Neuronal stem cell (in vitro differentiated cells): ENCODE measurements around the gene MX1.

Source experiments
- DNase-seq: peaks from one replicate; pipeline ENCODE4 v3.0.0-alpha.2; 2013; ENCODE audit warnings: low spot score
- H2AFZ ChIP-seq: one replicate; pipeline ENCODE4 v1.6.1; 2013; ENCODE audit warnings: mild to moderate bottlenecking, low read length, inconsistent platforms
- H2AK5ac ChIP-seq: 2 replicates; pipeline ENCODE4 v1.6.1; 2013; ENCODE audit warnings: low read depth, mild to moderate bottlenecking, inconsistent platforms, low read length, moderate library complexity, mixed read lengths
- H2BK120ac ChIP-seq: 2 replicates; pipeline ENCODE4 v1.6.1; 2013; ENCODE audit warnings: low read depth, mild to moderate bottlenecking, inconsistent platforms, low read length, moderate library complexity, mixed read lengths
- H2BK12ac ChIP-seq: one replicate; pipeline ENCODE4 v1.6.1; 2013; ENCODE audit warnings: low read length, inconsistent platforms
- H2BK15ac ChIP-seq: 2 replicates; pipeline ENCODE4 v1.6.1; 2013; ENCODE audit warnings: mild to moderate bottlenecking, low read length, inconsistent platforms, mixed read lengths
- H2BK5ac ChIP-seq: one replicate; pipeline ENCODE4 v1.6.1; 2013; ENCODE audit warnings: inconsistent platforms, mild to moderate bottlenecking, low read length, moderate library complexity
- H3K14ac ChIP-seq: one replicate; pipeline ENCODE4 v1.6.1; 2013; ENCODE audit warnings: low read length, inconsistent platforms
- H3K18ac ChIP-seq: 2 replicates; pipeline ENCODE4 v1.6.1; 2013; ENCODE audit warnings: low read length, inconsistent platforms
- H3K23ac ChIP-seq: 2 replicates; pipeline ENCODE4 v1.6.1; 2013; ENCODE audit warnings: low read depth, mild to moderate bottlenecking, mixed read lengths, low read length, inconsistent platforms; ENCODE audit not compliant: poor library complexity
- H3K27ac ChIP-seq: replicated peaks from 3 replicates; pipeline ENCODE4 v1.5.1; 2013; ENCODE audit warnings: low read length, inconsistent platforms
- H3K27me3 ChIP-seq, 3 experiments: 2 replicates each; pipeline ENCODE4 v1.6.1; 2013; ENCODE audit warnings: low read length in 3 of 3, mild to moderate bottlenecking in 2 of 3, inconsistent platforms in 1 of 3, low read depth in 1 of 3, mixed read lengths in 1 of 3, moderate library complexity in 1 of 3; ENCODE audit not compliant: control insufficient read depth in 3 of 3, insufficient read depth in 3 of 3
- H3K36me3 ChIP-seq, 2 donors: replicated peaks in 1 of 2; 2 replicates each; pipeline ENCODE4 v1.6.1; 2013; ENCODE audit warnings: low read length in 2 of 2; ENCODE audit not compliant: control insufficient read depth in 2 of 2, insufficient read depth in 2 of 2
- H3K4ac ChIP-seq: 2 replicates; pipeline ENCODE4 v1.6.1; 2013; ENCODE audit warnings: inconsistent platforms, mild to moderate bottlenecking, low read length, moderate library complexity
- H3K4me1 ChIP-seq, 2 donors: 1 replicate in 1 of 2; 2 replicates in 1 of 2; pipeline ENCODE4 v1.6.1; 2013; ENCODE audit warnings: low read length in 2 of 2, low read depth in 1 of 2; ENCODE audit not compliant: control insufficient read depth in 2 of 2, insufficient read depth in 1 of 2
- H3K4me2 ChIP-seq: one replicate; pipeline ENCODE4 v1.6.1; 2013; ENCODE audit warnings: mild to moderate bottlenecking, low read length, inconsistent platforms; ENCODE audit not compliant: insufficient read depth, poor library complexity, severe bottlenecking
- H3K4me3 ChIP-seq, 2 donors: 2 replicates each; pipeline ENCODE4 v1.5.1; 2013; ENCODE audit warnings: low read length in 2 of 2, mild to moderate bottlenecking in 2 of 2, inconsistent platforms in 1 of 2, moderate library complexity in 1 of 2
- H3K79me1 ChIP-seq: one replicate; pipeline ENCODE4 v1.6.1; 2013; ENCODE audit warnings: low read depth, mild to moderate bottlenecking, inconsistent platforms, low read length, moderate library complexity
- H3K9ac ChIP-seq: one replicate; pipeline ENCODE4 v1.6.1; 2013; ENCODE audit warnings: mild to moderate bottlenecking, low read depth, low read length, inconsistent platforms; ENCODE audit not compliant: poor library complexity
- H3K9me3 ChIP-seq, 2 donors: replicated peaks in 1 of 2; 2 replicates each; pipeline versions ENCODE3 to v1.6.1; 2013; ENCODE audit warnings: low read length in 2 of 2, mild to moderate bottlenecking in 2 of 2, inconsistent platforms in 1 of 2, low read depth in 1 of 2, mixed read lengths in 1 of 2, moderate library complexity in 1 of 2; ENCODE audit not compliant: control insufficient read depth in 2 of 2, insufficient read depth in 1 of 2
- H4K8ac ChIP-seq: one replicate; pipeline ENCODE4 v1.6.1; 2013; ENCODE audit warnings: low read depth, mild to moderate bottlenecking, inconsistent platforms, low read length, moderate library complexity
- H4K91ac ChIP-seq: one replicate; pipeline ENCODE4 v1.6.1; 2013; ENCODE audit warnings: low read length, low read depth, mild to moderate bottlenecking, inconsistent platforms; ENCODE audit not compliant: poor library complexity
- WGBS, 2 donors: extraction: QIAGEN DNeasy Blood & Tissue Kit; methylation state at CpG; one replicate each; pipeline ENCODE4 v1.1.7; 2013; ENCODE audit warnings: missing lambda C conversion rate in 2 of 2, mixed read lengths in 1 of 2; ENCODE audit not compliant: insufficient read length in 2 of 2, insufficient replicate concordance in 1 of 2; ENCODE audit errors: extremely low coverage in 2 of 2; 5-methylcytosine and 5-hydroxymethylcytosine counted together

Gene MX1

DNA sequence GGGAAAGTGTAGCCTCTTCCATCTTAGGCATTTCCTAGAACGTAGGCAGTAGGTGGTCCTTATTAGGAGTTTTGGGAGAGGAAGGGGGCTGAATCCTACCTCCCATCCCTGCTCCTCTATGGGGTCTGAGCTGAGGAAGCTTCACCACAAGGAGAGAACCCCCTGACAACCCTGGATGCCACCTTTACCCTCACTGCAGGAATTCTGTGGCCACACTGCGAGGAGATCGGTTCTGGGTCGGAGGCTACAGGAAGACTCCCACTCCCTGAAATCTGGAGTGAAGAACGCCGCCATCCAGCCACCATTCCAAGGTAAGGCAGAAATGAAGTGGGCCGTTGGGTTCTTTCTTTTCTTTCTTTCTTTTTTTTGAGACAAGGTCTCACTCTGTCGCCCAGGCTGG, 1.5 kb downstream of the MX1 start:
- Histone ChIP-seq H2BK120ac (no peak overlapping the region), H3K4ac (no peak overlapping the region), H4K91ac (no peak overlapping the region), H2BK15ac (no peak overlapping the region), H3K27ac (no peak overlapping the region), H2BK12ac (no peak overlapping the region), H3K27me3 (peaks cover 2 to 21% (median 20%) of the 10 kb centered on the region in 3 experiments), H3K9ac (no peak overlapping the region), H3K14ac (no peak overlapping the region), H3K9me3 (peaks cover 0 to 2% of the 10 kb centered on the region in 2 donors), H3K79me1 (peaks cover 1% of the 10 kb centered on the region), H3K18ac (no peak overlapping the region), H3K36me3 (no peaks in the 10 kb centered on the region), H2AK5ac (no peak overlapping the region), H3K4me3 (no peak overlapping the region), H2BK5ac (no peak overlapping the region), H2AFZ (no peak overlapping the region), H3K4me2 (no peak overlapping the region), H4K8ac (no peak overlapping the region), H3K23ac (no peak overlapping the region), H3K4me1 (peaks cover 0 to 5% of the 10 kb centered on the region in 2 donors)
- DNase-seq, result no peak
- WGBS, 2 donors, result no CpG with 5 or more reads among the region's 8 CpGs

DNA sequence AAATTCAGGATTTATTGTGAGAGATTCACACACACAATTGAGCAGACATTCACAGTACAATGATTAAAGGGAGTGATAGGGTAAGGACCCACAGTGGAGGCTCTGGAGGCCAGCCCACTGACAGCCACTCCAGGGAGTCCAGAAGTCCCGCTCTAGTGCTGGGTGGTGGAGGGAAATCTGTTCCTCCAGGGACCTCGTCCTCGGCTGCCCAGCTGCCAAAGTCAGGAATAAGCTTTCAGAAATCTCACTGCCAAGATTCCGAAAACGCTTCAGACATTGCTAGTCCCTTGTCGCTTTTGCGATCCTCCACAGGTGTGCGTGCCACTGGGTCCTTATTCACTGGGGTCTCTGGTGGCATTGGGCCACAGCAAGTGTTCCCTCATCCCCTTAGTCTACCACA, 2.3 kb downstream of the MX1 start:
- Histone ChIP-seq H3K9me3 (peaks cover 0 to 2% of the 10 kb centered on the region in 2 donors), H3K4ac (no peak overlapping the region), H2BK15ac (no peak overlapping the region), H2BK5ac (no peak overlapping the region), H3K36me3 (no peaks in the 10 kb centered on the region), H4K8ac (no peak overlapping the region), H3K18ac (no peak overlapping the region), H3K4me2 (no peak overlapping the region), H3K14ac (no peak overlapping the region), H2BK12ac (no peak overlapping the region), H3K27ac (no peak overlapping the region), H3K9ac (no peak overlapping the region), H3K4me3 (no peak overlapping the region), H3K27me3 (peaks cover 2 to 21% (median 20%) of the 10 kb centered on the region in 3 experiments), H3K79me1 (peaks cover 1% of the 10 kb centered on the region), H2AK5ac (no peak overlapping the region), H3K23ac (no peak overlapping the region), H2AFZ (no peak overlapping the region), H2BK120ac (no peak overlapping the region), H4K91ac (no peak overlapping the region), H3K4me1 (peaks cover 0 to 5% of the 10 kb centered on the region in 2 donors)
- DNase-seq, result no peak
- no CpG with 5 or more reads among the region's 8 CpGs for WGBS, 2 donors

DNA sequence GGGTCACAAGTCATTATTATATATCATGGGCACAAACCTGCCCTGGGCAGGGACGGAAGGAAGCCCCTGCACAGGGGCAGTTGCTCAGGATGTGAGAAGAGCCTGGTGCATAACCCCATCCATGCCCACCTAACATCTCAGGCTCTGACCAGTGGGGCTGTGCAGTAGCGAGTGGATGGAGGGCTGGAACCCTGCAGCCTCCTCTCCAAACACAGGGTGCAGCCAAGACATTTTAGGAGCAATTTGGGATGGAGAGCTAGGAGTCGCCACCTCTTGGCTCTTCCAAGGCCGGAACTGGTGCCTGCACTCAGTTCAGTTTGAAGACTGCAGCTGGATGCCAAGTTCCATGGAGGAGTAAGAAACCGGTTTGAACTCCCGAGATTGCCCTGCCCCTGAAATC, 2.8 kb downstream of the MX1 start:
- H3K4me2 ChIP-seq, result no peak overlapping the region
- no peak overlapping the region for H3K23ac ChIP-seq
- peaks cover 0 to 2% of the 10 kb centered on the region in 2 donors for H3K9me3 ChIP-seq
- no peak overlapping the region for H4K8ac ChIP-seq
- no peak overlapping the region for H2BK12ac ChIP-seq
- H2BK120ac ChIP-seq, result no peak overlapping the region
- no peak for DNase-seq
- H3K4ac ChIP-seq, result no peak overlapping the region
- no peaks in the 10 kb centered on the region for H3K36me3 ChIP-seq
- no peak overlapping the region for H3K4me3 ChIP-seq
- H2BK15ac ChIP-seq, result no peak overlapping the region
- H3K14ac ChIP-seq, result no peak overlapping the region
- H3K9ac ChIP-seq, result no peak overlapping the region
- H3K27ac ChIP-seq, result no peak overlapping the region
- no peak overlapping the region for H3K18ac ChIP-seq
- H2BK5ac ChIP-seq, result no peak overlapping the region
- no peak overlapping the region for H2AFZ ChIP-seq
- peaks cover 0 to 5% of the 10 kb centered on the region in 2 donors for H3K4me1 ChIP-seq
- H3K79me1 ChIP-seq, result peaks cover 1% of the 10 kb centered on the region
- WGBS, 2 donors, result no CpG with 5 or more reads among the region's 6 CpGs
- H2AK5ac ChIP-seq, result no peak overlapping the region
- peaks cover 2 to 21% (median 20%) of the 10 kb centered on the region in 3 experiments for H3K27me3 ChIP-seq
- no peak overlapping the region for H4K91ac ChIP-seq

DNA sequence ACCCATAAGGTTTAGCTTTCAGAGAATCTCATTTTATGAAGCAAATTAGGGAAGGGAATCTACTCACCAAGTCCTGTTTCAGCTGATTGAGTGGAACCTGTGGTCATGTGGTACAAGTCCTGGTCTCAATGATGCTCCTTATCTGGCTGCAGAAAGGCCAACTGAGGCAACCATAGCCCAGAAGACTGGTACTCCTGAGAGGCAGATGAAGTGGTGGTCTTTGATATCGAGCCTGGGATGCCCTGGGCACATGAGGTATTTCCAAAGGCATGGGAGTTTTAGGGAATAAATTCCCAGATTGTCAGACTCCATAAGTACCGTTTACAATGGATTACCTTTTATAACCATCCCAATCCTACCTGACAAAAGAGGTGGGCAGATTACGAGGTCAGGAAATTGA, 3.3 kb downstream of the MX1 start:
- Histone ChIP-seq H3K27me3 (peaks cover 2 to 21% (median 20%) of the 10 kb centered on the region in 3 experiments), H3K4me1 (peaks cover 0 to 5% of the 10 kb centered on the region in 2 donors), H2BK5ac (no peak overlapping the region), H3K36me3 (no peaks in the 10 kb centered on the region), H3K9ac (no peak overlapping the region), H3K14ac (no peak overlapping the region), H3K27ac (no peak overlapping the region), H2BK15ac (no peak overlapping the region), H3K9me3 (peaks cover 0 to 2% of the 10 kb centered on the region in 2 donors), H2AK5ac (no peak overlapping the region), H3K4me3 (no peak overlapping the region), H2AFZ (no peak overlapping the region), H4K91ac (no peak overlapping the region), H3K23ac (no peak overlapping the region), H3K4me2 (no peak overlapping the region), H2BK120ac (no peak overlapping the region), H3K79me1 (peaks cover 1% of the 10 kb centered on the region), H3K4ac (no peak overlapping the region), H4K8ac (no peak overlapping the region), H3K18ac (no peak overlapping the region), H2BK12ac (no peak overlapping the region)
- WGBS, 2 donors, result no CpG with 5 or more reads among the region's 3 CpGs
- DNase-seq, result no peak
